Measurements from ENCODE around the gene DVL1. TPM values are rescaled to one million over a fixed set of nuclear protein-coding genes. Genes with fewer than 3 reads are reported as not detected.

DVL1 gene
- total and polyA plus RNA-seq, 2 of the 13 experiments (the other 11 are each of a cell fraction or from before 2014, with no cell fraction given), result 30.8 to 60.4 TPM

- TF ChIP-seq KDM2A (CRISPR knock-in tag; IDR thresholded peaks at IDR 0.05; ENCODE audit: borderline replicate concordance, low read depth), result peak; percentile 59; the same call in 1 of the 2 replicates
- TF ChIP-seq ZNF446 (CRISPR knock-in tag; IDR thresholded peaks at IDR 0.05), result peak; percentile 42; the same call in 1 of the 2 replicates
- TF ChIP-seq CREM (IDR thresholded peaks at IDR 0.05), result 0 out of 2 replicates have a peak, but pooled peaks have one; percentile 46
- TF ChIP-seq CREM (CRISPR knock-in tag; IDR thresholded peaks at IDR 0.05), result no peak
- TF ChIP-seq HINFP (CRISPR knock-in tag; IDR thresholded peaks at IDR 0.05; ENCODE audit: low read depth), result 0 out of 2 replicates have a peak, but pooled peaks have one; percentile 65
- TF ChIP-seq IKZF4 (CRISPR knock-in tag; IDR thresholded peaks at IDR 0.05; ENCODE audit: borderline replicate concordance, low read depth, not compliant biosample characterization), result peak; percentile 30
- TF ChIP-seq ZNF83 (CRISPR knock-in tag; IDR thresholded peaks at IDR 0.05; ENCODE audit: borderline replicate concordance), result no peak
- TF ChIP-seq ZNF18 (CRISPR knock-in tag; IDR thresholded peaks at IDR 0.05; ENCODE audit: insufficient replicate concordance), result no peak
- peak; percentile 31 for TF ChIP-seq CTCF (CRISPR knock-in tag; IDR thresholded peaks at IDR 0.05)
- no peak for TF ChIP-seq BATF2 (CRISPR knock-in tag; IDR thresholded peaks at IDR 0.05)
- peak; percentile 41; the same call in 1 of the 2 replicates for TF ChIP-seq HNRNPL (IDR thresholded peaks at IDR 0.05; ENCODE audit: low read depth, low read length)
- TF ChIP-seq POLR2G (IDR thresholded peaks at IDR 0.05; ENCODE audit: low read depth, low read length), result peak; percentile 64; the same call in 1 of the 2 replicates
- TF ChIP-seq ZNF281 (CRISPR knock-in tag; IDR thresholded peaks at IDR 0.05; ENCODE audit: borderline replicate concordance), result no peak
- peak; percentile 64; the same call in 1 of the 2 replicates for TF ChIP-seq ZFP91 (CRISPR knock-in tag; IDR thresholded peaks at IDR 0.05; ENCODE audit: borderline replicate concordance)
These were observed 10.6 kb upstream of the DVL1 start (continued) for GRCh38 chr1:1359664-1360468.

All from HepG2 (cell line).